Fibroblast of the aortic adventitia (primary cell): ENCODE measurements around the gene AP2A1. TPM values are rescaled to one million over a fixed set of nuclear protein-coding genes. Genes with fewer than 3 reads are reported as not detected.
A peak's percentile ranks its signal among the peaks of the same experiment; 100 is the strongest.

Source experiments
- DNase-seq: peaks from one replicate; pipeline ENCODE4 v3.0.0-alpha.2; 2010; ENCODE audit warnings: low read depth
- H3K4me3 ChIP-seq: 2 replicates; pipeline ENCODE4 v1.5.1; 2011; ENCODE audit warnings: low read depth, mild to moderate bottlenecking, control low read depth, low read length, moderate library complexity
- total RNA-seq: library from RNA; depleted of rRNA; stranded (reverse); fragments of >200 nt; gene quantifications from 2 replicates; pipeline ENCODE4 v1.2.3, GENCODE V29; 2012; ENCODE audit warnings: low replicate concordance
- TF ChIP-seq, protein P1 (sequence below): IDR thresholded peaks from 2 replicates; pipeline ENCODE4 v1.5.1; 2011; ENCODE audit warnings: mild to moderate bottlenecking, low read length, control low read depth, inconsistent platforms; ENCODE audit not compliant: insufficient read depth

The AP2A1 gene
- total RNA-seq, 1 donor = 115 TPM

DNA sequence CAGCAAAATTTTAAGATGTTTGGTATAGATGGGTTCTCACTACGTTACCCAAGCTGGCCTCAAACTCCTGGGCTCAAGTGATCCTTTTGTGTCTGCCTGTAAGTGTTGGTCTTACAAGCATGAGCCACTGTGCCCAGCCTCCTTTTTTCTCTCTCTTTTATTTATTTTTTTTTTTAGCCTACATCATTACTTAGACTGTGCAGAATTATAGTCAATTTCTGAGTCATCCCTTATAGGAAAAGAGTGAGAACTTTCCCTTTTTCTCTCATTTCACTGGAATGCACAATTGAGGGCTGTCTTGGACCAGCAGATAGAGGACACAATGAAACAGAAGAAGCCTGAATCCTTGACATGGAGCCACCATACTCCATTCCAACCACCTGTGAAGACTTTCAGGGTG lies 17.0 kb upstream of the AP2A1 start:
- no peak overlapping the region for H3K4me3 ChIP-seq
- TF ChIP-seq, protein P1, sequence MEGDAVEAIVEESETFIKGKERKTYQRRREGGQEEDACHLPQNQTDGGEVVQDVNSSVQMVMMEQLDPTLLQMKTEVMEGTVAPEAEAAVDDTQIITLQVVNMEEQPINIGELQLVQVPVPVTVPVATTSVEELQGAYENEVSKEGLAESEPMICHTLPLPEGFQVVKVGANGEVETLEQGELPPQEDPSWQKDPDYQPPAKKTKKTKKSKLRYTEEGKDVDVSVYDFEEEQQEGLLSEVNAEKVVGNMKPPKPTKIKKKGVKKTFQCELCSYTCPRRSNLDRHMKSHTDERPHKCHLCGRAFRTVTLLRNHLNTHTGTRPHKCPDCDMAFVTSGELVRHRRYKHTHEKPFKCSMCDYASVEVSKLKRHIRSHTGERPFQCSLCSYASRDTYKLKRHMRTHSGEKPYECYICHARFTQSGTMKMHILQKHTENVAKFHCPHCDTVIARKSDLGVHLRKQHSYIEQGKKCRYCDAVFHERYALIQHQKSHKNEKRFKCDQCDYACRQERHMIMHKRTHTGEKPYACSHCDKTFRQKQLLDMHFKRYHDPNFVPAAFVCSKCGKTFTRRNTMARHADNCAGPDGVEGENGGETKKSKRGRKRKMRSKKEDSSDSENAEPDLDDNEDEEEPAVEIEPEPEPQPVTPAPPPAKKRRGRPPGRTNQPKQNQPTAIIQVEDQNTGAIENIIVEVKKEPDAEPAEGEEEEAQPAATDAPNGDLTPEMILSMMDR = no peak
- no peak for DNase-seq

DNA sequence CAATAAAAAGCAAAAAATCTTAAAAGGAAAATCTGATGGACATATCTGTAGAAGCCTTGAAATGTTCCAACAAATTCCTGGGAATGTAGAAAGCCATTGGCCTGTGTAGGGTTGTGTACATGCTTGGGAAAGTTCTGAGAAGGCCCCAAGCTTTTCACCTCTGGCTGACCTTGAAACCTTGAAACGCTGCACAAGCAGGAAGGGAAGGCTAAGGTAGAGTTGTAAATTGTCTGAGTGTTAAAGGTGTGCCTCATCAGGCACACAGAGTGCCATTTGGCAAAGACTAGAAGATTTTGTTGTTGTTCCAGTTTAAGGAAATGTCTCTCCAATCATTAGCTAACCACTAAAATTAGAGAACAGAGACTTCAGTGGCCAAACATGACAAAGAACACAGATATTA lies 14.1 kb upstream of the AP2A1 start:
- no peak overlapping the region for H3K4me3 ChIP-seq
- TF ChIP-seq, protein P1 = no peak
- no peak for DNase-seq

DNA sequence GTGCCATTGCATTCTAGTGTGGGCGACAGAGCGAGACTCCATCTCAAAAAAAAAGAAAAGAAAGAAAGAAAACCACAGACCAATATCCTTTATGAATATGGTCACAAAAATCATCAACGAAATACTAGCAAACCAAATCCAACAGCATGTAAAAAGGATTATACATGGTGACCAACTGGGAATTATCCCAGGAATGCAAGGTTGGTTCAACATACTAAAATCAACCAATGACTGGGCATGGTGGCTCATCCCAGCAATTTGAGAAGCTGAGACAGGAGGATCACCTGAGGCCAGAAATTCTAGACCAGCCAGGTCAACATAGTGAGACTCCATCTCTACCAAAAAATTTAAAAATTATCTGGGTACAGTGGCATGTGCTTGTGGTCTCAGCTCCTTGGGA lies 10.8 kb upstream of the AP2A1 start:
- TF ChIP-seq, protein P1 = no peak
- DNase-seq = no peak
- no peak overlapping the region for H3K4me3 ChIP-seq

DNA sequence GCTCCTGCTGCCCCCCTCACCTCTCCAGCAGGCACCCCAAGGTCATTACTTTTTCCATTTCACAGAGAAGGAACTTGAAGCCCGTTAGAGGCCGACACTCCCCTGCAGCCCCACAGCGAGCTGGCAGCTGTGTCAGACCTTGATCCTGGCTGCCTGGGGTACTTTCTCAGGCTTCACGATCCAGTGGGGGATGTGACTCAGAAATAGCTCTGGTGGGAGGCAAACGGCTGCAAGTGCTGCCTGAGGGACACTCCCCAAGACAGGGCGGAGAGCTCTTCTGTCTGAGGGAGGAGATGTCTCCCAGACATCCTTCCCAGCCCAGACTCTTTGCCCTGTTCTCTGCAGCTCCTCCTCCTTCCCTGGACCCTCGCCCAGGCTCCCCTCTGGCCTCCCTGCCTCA lies 8.5 kb upstream of the AP2A1 start:
- TF ChIP-seq, protein P1 = no peak
- peak; percentile 69 for DNase-seq
- no peak overlapping the region for H3K4me3 ChIP-seq

DNA sequence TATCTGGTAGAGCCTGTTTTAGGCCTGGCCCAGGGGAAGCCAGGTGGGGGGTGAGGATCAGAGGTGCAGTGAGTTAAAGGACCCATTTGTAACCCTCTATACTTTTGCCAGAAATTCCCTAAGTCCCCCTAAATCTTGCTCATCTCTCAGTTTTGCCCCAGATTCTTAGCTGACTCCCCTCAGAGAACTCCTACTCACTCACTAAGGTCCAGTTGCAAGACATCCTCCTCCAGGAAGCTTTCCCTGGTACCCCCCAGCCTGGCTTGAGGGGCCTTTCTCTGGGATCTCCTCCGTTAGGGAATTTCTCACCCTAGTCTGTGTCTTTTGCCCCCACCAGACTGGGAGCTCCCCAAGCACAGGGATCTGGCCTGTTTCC lies 5.6 kb upstream of the AP2A1 start:
- peak overlapping the region; percentile 25 for H3K4me3 ChIP-seq
- TF ChIP-seq, protein P1 = no peak
- DNase-seq = no peak

DNA sequence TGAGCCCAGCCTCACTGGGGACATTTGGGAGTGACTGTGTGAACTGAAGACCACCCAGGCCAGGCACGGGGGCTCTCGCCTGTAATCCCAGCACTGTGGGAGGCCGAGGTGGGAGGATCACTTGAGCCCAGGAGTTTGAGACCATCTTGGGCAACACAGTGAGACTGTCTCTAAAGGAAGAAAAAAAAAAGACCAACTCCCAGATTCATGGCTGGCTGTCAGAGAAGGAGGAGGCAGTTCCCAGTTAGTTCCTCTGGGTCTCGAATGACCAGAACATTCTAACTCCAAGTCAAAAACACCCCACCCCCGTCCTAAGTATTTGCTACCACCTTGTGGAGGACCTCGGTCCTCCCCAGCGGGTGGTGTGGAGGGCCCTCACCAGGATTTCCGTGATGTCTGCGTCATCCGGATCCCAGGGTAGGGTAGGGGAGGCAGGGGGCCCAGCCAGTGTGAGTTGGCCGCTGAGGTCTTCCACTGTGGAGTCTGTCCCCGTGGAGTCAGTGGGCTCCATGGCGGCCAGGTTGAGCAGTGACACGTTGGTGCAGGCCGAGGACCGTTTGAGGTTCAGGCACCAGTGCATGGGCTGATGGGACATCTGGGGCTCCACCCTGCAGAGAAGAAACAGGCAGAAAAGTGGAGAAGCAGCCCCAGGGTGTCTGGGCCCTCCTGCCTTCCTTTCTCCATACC lies 5.0 kb upstream of the AP2A1 start:
- TF ChIP-seq, protein P1 = peak; percentile 66
- peak overlapping the region; percentile 25 for H3K4me3 ChIP-seq
- DNase-seq = peak; percentile 90

DNA sequence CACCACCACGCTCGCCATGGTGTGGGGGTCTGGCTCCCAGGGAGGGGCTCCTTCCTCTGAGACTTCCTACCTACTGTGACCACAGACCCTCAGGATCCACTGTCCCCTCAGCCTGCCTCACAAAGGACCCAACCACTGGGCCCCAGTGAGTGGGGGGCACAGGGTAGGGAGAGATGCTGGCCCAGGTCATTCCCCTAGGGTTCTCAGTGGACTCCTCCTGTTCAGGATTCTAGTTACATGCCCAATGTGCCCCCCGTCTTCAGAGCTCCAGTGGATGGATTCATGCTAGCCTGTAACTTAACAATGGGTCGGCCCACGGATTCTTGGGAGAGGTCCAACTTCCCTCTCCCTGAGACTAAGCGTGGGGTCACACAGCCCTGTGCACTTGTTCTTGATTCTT lies 3.6 kb upstream of the AP2A1 start, which contains the start of gene TSKS:
TSKS (minus strand) TSS at position 77 of the 400 bp plus-strand sequence; CDS start at position 18, 59 bp downstream.
- DNase-seq = no peak
- TF ChIP-seq, protein P1 = no peak
- H3K4me3 ChIP-seq = no peak within 1 kb of the TSS
